ENCODE data around the gene GLI3. TPM values are rescaled to one million over a fixed set of nuclear protein-coding genes. Genes with fewer than 3 reads are reported as not detected.
"Not testable (repeated sequence)": the region's sequence is repeated elsewhere in the genome, so short reads cannot be mapped to it uniquely, and the experiment has no call there.

The GLI3 gene
- polyA plus RNA-seq, 2 of the 4 experiments (the other 2 are of a cell fraction), result 0.09 TPM; not detected in 1

GRCh38 chr7:42210779-42211178, 26.2 kb downstream of the GLI3 start:
- DNase-seq (ENCODE audit: low read depth in 1 of 2, low spot score in 1 of 2) (no peak), ATAC-seq (no peak), FAIRE-seq (no peak)
- POLR2A ChIA-PET, result no interaction called here
- H3K27ac ChIP-seq, result no peak overlapping the region
- H3K4me1 ChIP-seq, result no peaks in the 10 kb centered on the region
- no peak overlapping the region for H3K4me3 ChIP-seq
- no peaks in the 10 kb centered on the region for H3K9me3 ChIP-seq
- TF ChIP-seq HOXB13 (CRISPR knock-in tag; IDR thresholded peaks at IDR 0.05; ENCODE audit: low read depth) (no peak), RAD21 (conservative IDR thresholded peaks at IDR 0.05 in 1 of 2, IDR thresholded peaks at IDR 0.05 in 1 of 2) (no peak), PHF8 (IDR thresholded peaks at IDR 0.05; ENCODE audit: borderline replicate concordance, low read depth) (no peak), ELK1 (IDR thresholded peaks at IDR 0.05; ENCODE audit: low read depth, low read length) (no peak)
- 65% methylated on average over 3 of the region's 3 CpGs for WGBS (ENCODE audit: missing lambda C conversion rate)
- CTCF ChIA-PET, result no interaction called here
- H3K4me2 ChIP-seq, result no peak overlapping the region

- FAIRE-seq, result no peak
- no peak overlapping the region for H3K27ac ChIP-seq
- H3K4me1 ChIP-seq, result no peaks in the 10 kb centered on the region
- ATAC-seq, result no peak
- CTCF ChIA-PET, result interaction anchor here (0.6 kb wide), 1 partner anchor 672 kb away, joined by 4 read pairs; no protein-coding TSS in a partner anchor
- WGBS (ENCODE audit: missing lambda C conversion rate), result 49% methylated on average over 3 of the region's 3 CpGs
- no peak for DNase-seq (ENCODE audit: low read depth in 1 of 2, low spot score in 1 of 2)
- TF ChIP-seq HMGXB4 (CRISPR knock-in tag; IDR thresholded peaks at IDR 0.05; ENCODE audit: borderline replicate concordance) (no peak), HDAC2 (IDR thresholded peaks at IDR 0.05) (no peak), RCOR1 (IDR thresholded peaks at IDR 0.05; ENCODE audit: low read depth, low read length) (no peak), CBX2 (IDR thresholded peaks at IDR 0.05; ENCODE audit: borderline replicate concordance, low read depth) (no peak), JUNB (IDR thresholded peaks at IDR 0.05) (no peak), MAFK (IDR thresholded peaks at IDR 0.05; ENCODE audit: partially characterized antibody) (peak; percentile 73), NFE2L2 (conservative IDR thresholded peaks at IDR 0.05; ENCODE audit: low read length) (peak; percentile 69), FOXS1 (CRISPR knock-in tag; IDR thresholded peaks at IDR 0.05) (no peak)
- no peak overlapping the region for H3K4me3 ChIP-seq
- POLR2A ChIA-PET, result no interaction called here
- H3K4me2 ChIP-seq, result no peak overlapping the region
- H3K9me3 ChIP-seq, result no peaks in the 10 kb centered on the region
Observed at GRCh38 chr7:42210333-42210732, 26.7 kb downstream of the GLI3 start.

GRCh38 chr7:42209085-42209484, 27.9 kb downstream of the GLI3 start:
- not testable (repeated sequence) for DNase-seq (ENCODE audit: low read depth in 1 of 2, low spot score in 1 of 2); FAIRE-seq; H3K4me1 ChIP-seq; H3K4me3 ChIP-seq; H3K9me3 ChIP-seq; H3K27ac ChIP-seq; ATAC-seq; H3K4me2 ChIP-seq
- ChIA-PET CTCF (interaction anchor here (0.7 kb wide), 1 partner anchor 623 kb away, joined by 4 read pairs; no protein-coding TSS in a partner anchor), POLR2A (interaction anchor here (0.7 kb wide), 1 partner anchor 12 kb away, joined by 10 read pairs; no protein-coding TSS in a partner anchor)

- TF ChIP-seq SREBF2 (IDR thresholded peaks at IDR 0.05) (no peak), HES2 (IDR thresholded peaks at IDR 0.05) (no peak), HOXA7 (CRISPR knock-in tag; IDR thresholded peaks at IDR 0.05) (no peak), ZC3H11A (IDR thresholded peaks at IDR 0.05) (no peak), KDM1A (IDR thresholded peaks at IDR 0.05; ENCODE audit: low read depth) (no peak)
- Histone ChIP-seq H3K27ac (no peak overlapping the region), H3K9me3 (no peaks in the 10 kb centered on the region), H3K4me2 (no peak overlapping the region), H3K4me3 (no peak overlapping the region), H3K4me1 (no peaks in the 10 kb centered on the region)
- no peak for ATAC-seq
- no peak for DNase-seq (ENCODE audit: low read depth in 1 of 2, low spot score in 1 of 2)
- CTCF ChIA-PET, result no interaction called here
- POLR2A ChIA-PET, result no interaction called here
- no peak for FAIRE-seq
Observed at GRCh38 chr7:42208572-42208971, 28.4 kb downstream of the GLI3 start.
